Activated naive CD8-positive, alpha-beta T cell treated with anti-CD3 and anti-CD28 coated beads, Interleukin-2, amount 50 U/mL, for 24 hours (primary cell): ENCODE data around the gene VIL1.

Source experiments
- ATAC-seq: fragments of 150-1000 bp; cut with Tn5 transposase; one replicate; pipeline ENCODE4 v1.10.0; 2021
- DNase-seq: peaks from one replicate; pipeline ENCODE4 v3.0.0; 2021
- H3K27ac Mint-ChIP-seq: one replicate; pipeline ENCODE4 v1.8.0; 2021; ENCODE audit warnings: mild to moderate bottlenecking, mixed read lengths
- H3K27me3 Mint-ChIP-seq: one replicate; pipeline ENCODE4 v1.8.0; 2021; ENCODE audit warnings: mixed read lengths
- H3K36me3 Mint-ChIP-seq: one replicate; pipeline ENCODE4 v1.8.0; 2021; ENCODE audit warnings: low read depth, mixed read lengths
- H3K4me1 Mint-ChIP-seq: one replicate; pipeline ENCODE4 v1.8.0; 2021; ENCODE audit warnings: mixed read lengths
- H3K4me3 Mint-ChIP-seq: one replicate; pipeline ENCODE4 v1.8.0; 2021; ENCODE audit warnings: mild to moderate bottlenecking, moderate library complexity, mixed read lengths
- H3K9me3 Mint-ChIP-seq: one replicate; pipeline ENCODE4 v1.8.0; 2021; ENCODE audit warnings: mixed read lengths

Gene VIL1

DNA sequence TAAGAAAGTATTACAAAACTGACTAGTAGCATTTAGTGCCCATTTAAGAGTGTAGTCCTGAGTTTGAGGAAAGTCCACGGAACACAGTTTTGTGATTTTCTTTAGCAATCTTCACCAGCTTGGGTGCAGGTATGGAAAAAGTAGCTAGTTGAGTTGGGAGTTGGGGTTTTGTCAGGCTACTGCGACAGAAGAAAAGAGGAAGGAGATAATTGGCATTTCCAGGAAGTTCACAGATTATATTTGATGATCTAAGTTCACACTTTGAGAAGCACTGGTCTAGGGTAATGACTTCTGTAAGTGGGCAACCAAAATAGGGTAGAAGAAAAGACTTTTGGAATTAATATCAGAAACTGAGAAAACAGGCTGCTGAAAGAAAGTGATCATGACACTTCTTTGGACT, 52.1 kb downstream of the VIL1 start:
- no peaks in the 10 kb centered on the region for H3K27me3 Mint-ChIP-seq
- H3K27ac Mint-ChIP-seq, result peak overlapping the region; percentile 20
- no peaks in the 10 kb centered on the region for H3K9me3 Mint-ChIP-seq
- no peak for ATAC-seq
- DNase-seq, result no peak
- H3K4me3 Mint-ChIP-seq, result no peak overlapping the region
- H3K36me3 Mint-ChIP-seq, result peaks cover 29% of the 10 kb centered on the region
- peaks cover 15% of the 10 kb centered on the region for H3K4me1 Mint-ChIP-seq

DNA sequence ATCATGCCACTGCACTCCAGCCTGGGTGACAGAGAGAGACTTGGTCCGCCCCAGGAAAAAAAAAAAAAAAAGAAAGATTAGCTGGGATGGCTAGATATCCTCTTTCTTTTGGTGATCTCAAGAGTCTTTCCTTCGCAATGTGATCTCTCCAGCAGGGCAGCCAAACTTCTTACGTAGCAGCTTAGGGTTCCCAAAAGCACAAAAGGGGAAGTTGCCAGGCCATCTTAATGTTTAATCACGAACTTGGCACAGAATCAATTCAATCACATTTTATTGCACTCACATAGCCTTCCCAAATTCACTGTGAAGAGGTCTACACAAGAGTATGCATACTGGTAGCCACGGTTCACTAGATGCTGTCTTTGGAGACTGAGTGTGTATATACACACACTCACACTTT, 53.1 kb downstream of the VIL1 start:
- H3K27ac Mint-ChIP-seq, result no peak overlapping the region
- peaks cover 34% of the 10 kb centered on the region for H3K36me3 Mint-ChIP-seq

DNA sequence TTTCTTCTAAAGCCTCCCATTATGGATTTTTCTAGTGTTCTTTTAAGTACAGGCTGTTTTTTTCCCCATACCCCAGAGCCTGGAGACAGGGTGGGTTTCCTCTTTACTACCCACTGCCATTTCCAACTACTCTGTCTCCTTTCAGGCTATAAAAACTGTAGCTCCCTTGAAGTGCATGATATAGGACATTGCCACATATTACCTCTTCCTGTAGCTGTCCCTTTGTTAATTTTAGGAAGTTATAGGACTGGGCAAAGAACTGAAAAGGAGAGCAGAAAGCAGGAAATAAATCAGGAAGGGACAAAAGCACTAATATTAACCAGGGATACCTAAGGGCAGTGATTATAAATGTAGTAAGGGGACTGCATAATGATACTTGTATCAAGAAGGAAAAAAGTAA, 54.1 kb downstream of the VIL1 start:
- no peak overlapping the region for H3K4me3 Mint-ChIP-seq
- no peak overlapping the region for H3K27ac Mint-ChIP-seq
- no peak for ATAC-seq
- no peak for DNase-seq
- peaks cover 34% of the 10 kb centered on the region for H3K36me3 Mint-ChIP-seq
- H3K4me1 Mint-ChIP-seq, result peaks cover 15% of the 10 kb centered on the region
- no peaks in the 10 kb centered on the region for H3K9me3 Mint-ChIP-seq
- H3K27me3 Mint-ChIP-seq, result no peaks in the 10 kb centered on the region

More for the DNA sequence above, 53.1 kb downstream of the VIL1 start:
- no peaks in the 10 kb centered on the region for H3K9me3 Mint-ChIP-seq
- H3K4me3 Mint-ChIP-seq, result no peak overlapping the region
- H3K27me3 Mint-ChIP-seq, result no peaks in the 10 kb centered on the region
- peaks cover 15% of the 10 kb centered on the region for H3K4me1 Mint-ChIP-seq
- DNase-seq, result no peak
- no peak for ATAC-seq

DNA sequence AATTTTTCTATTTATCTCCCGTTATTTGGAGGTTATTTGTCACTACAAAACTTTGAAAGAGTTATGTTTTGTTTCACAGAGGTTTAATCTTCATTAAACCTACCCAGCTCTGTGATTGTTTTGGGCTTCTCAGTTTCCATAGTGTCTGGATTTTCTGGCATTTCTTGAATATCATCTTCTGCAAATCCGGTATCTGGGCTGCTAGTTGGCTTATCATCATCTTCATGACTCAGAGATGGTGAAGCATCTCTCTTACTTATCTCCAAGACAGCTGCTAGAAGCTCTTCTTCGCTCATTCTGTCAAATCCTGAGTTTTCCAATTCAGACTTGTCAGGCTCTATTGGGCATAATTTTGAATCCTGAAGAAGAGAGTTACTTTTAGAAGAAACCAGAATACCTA, 55.6 kb downstream of the VIL1 start:
- DNase-seq (no peak), ATAC-seq (no peak)
- Mint-ChIP-seq H3K27ac (no peak overlapping the region), H3K9me3 (no peaks in the 10 kb centered on the region), H3K36me3 (peaks cover 39% of the 10 kb centered on the region), H3K4me3 (no peak overlapping the region), H3K4me1 (peaks cover 15% of the 10 kb centered on the region), H3K27me3 (no peaks in the 10 kb centered on the region)

DNA sequence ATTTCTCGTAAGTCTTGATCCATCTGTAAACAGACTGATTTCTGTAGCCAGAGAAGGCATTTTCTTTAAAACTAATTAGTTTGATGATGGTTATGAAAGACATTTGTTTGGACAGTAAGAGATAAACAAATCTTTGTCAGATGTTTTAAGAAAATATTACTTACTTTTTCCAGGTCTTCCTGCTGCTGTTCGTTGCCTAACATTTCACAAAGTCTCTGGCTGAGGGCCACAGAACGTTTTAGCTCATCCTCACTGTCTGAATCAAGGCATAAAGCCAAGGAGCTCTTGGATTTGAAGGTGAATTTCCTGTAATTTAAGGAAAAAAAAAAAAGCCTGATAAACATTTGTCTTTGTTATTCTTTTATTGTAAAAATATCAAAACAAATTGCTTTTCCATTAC, 57.8 kb downstream of the VIL1 start:
- Mint-ChIP-seq H3K9me3 (no peaks in the 10 kb centered on the region), H3K27me3 (no peaks in the 10 kb centered on the region), H3K4me1 (peaks cover 3% of the 10 kb centered on the region), H3K36me3 (peaks cover 45% of the 10 kb centered on the region), H3K4me3 (no peak overlapping the region), H3K27ac (no peak overlapping the region)
- DNase-seq (no peak), ATAC-seq (no peak)

DNA sequence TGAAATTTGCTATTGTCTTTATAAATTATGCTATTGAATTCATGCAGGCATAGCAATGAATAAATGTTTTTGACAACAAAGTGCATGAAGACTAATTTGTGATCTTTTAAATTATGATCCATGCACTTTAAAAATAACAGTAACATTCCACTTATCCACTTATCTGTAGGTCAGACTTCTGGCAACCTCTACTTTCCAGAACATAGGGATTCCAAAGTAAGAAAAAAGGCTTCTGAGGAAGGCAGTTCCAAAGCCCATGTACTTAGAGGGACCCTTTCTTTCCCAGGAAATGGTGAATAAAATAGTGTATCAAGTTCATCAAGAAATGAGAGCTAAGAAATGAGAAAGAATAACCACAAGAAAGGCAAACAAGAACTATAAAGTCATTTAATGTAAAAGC, 58.3 kb downstream of the VIL1 start:
- Mint-ChIP-seq H3K4me3 (no peak overlapping the region), H3K4me1 (no peaks in the 10 kb centered on the region), H3K27ac (no peak overlapping the region), H3K36me3 (peaks cover 47% of the 10 kb centered on the region), H3K27me3 (no peaks in the 10 kb centered on the region), H3K9me3 (no peaks in the 10 kb centered on the region)
- DNase-seq, result no peak
- no peak for ATAC-seq

DNA sequence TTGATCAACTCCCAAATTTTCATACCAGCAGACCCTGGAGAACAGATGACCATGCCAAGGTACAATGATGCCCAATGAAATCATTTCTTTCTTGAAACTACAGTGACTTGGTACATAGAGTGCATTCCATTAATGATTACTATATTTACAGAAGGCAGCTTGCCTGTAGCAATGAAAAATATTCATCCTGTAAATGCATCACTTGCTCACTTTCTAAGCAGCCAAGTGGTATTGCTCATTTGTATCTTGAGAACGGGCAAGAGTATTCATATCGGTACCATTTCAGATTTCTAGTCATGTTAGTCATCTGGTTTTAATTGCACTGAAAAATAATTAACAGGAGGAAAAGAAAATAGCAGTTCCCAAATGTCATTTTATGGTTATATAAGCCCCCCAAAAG, 59.6 kb downstream of the VIL1 start:
- Mint-ChIP-seq H3K27me3 (no peaks in the 10 kb centered on the region), H3K4me1 (peaks cover 10% of the 10 kb centered on the region), H3K9me3 (no peaks in the 10 kb centered on the region), H3K27ac (no peak overlapping the region), H3K4me3 (no peak overlapping the region), H3K36me3 (peaks cover 47% of the 10 kb centered on the region)
- no peak for ATAC-seq
- no peak for DNase-seq

DNA sequence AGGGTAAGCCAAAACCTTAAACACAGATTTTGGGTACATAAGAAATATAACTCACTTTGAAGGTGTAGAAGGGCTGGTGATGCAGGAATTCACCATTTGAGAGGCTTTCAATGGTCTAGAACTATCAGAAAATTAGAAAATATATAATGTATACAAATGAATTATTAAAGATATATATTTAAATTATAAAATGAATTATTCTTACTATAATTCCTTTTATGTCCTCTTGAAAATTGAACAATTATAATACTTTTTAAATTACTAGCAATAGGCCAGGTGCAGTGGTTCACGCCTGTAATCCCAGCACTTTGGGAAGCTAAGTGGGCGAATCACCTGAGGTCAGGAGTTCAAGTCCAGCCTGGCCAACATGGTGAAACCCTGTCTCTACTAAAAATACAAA, 60.7 kb downstream of the VIL1 start:
- Mint-ChIP-seq H3K27me3 (no peaks in the 10 kb centered on the region), H3K27ac (no peak overlapping the region), H3K9me3 (no peaks in the 10 kb centered on the region), H3K4me1 (peaks cover 14% of the 10 kb centered on the region), H3K36me3 (peaks cover 43% of the 10 kb centered on the region), H3K4me3 (no peak overlapping the region)
- ATAC-seq (no peak), DNase-seq (no peak)

DNA sequence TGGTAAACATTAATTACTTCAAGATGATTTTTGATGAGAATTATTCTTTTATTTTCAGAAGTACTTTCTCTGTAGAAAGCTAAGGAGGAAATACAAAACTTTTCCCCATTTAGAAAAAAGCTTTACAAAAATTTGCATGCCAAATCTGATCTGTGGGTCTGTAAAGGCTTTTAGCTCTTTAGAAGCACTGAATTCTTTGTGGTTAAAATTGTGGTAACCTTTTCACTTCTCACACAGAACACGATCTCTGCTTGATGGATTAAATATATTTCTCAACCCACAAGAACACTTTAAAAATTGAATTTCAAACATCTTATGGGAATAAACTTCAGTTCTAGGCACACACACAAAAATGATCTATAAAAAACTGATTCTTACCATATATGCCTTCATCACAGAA, 63.7 kb downstream of the VIL1 start:
- Mint-ChIP-seq H3K27me3 (no peaks in the 10 kb centered on the region), H3K36me3 (peaks cover 52% of the 10 kb centered on the region), H3K4me1 (peaks cover 14% of the 10 kb centered on the region), H3K4me3 (no peak overlapping the region), H3K9me3 (no peaks in the 10 kb centered on the region), H3K27ac (peak overlapping the region; percentile 16)
- ATAC-seq (no peak), DNase-seq (no peak)

DNA sequence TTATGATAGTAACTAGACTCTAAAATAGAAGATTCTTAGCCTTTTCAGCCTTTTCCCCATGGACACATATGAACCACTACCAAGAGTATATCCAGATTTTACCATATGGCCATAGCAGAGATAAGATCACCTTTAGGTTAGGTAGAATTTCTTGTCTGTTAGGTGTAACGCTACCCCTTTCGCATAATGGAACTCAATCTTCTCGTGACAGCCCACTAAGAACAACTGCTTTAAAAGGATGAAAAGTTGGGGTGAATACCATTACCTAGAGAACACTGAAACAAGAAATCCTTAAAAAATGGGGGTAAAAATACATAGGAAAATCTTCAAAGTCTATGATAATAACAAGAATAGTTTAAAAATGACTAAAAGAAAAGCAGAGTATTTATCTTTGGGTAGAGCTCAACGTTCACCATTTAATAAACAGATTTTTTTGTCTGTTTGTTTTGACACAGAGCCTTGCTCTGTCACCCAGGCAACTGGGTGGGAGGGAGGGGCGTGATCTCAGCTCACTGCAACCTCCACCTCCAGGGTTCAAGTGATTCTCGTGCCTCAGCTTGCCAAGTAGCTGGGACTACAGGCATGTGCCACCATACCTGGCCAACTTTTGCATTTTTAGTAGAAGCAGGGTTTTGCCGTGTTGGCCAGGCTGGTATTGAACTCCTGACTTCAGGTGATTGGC, 67.2 kb downstream of the VIL1 start:
- no peak overlapping the region for H3K4me3 Mint-ChIP-seq
- DNase-seq, result no peak
- no peaks in the 10 kb centered on the region for H3K9me3 Mint-ChIP-seq
- no peak for ATAC-seq
- no peaks in the 10 kb centered on the region for H3K27me3 Mint-ChIP-seq
- H3K36me3 Mint-ChIP-seq, result peaks cover 52% of the 10 kb centered on the region
- no peak overlapping the region for H3K27ac Mint-ChIP-seq
- H3K4me1 Mint-ChIP-seq, result peaks cover 14% of the 10 kb centered on the region

DNA sequence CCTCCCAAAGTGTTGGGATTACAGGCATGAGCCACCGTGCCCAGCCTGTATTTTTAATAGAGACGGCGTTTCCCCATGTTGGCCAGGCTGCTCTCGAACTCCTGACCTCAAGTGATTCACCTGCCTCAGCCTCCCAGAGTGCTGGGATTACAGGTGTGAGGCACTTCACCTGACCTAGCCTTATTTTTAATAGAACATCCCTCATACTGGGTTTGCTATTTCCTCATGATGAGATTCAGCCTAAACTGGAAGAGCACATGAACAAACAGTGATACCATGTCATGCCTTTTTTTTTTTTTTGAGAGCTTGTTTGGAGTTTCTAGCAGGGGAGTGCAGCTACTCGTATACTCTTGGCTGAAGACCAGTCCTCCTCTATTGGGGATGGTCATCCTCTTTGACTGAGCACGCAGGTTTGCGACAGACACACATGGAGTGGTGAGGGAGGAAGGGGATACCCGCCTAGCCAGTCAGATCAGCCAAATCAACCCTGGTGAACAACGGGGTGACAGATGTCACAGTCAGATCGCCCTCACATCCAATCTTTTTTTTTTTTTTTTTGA, 81.7 kb downstream of the VIL1 start:
- no peak for ATAC-seq
- peaks cover 28% of the 10 kb centered on the region for H3K36me3 Mint-ChIP-seq
- H3K4me3 Mint-ChIP-seq, result no peak overlapping the region
- DNase-seq, result no peak
- no peaks in the 10 kb centered on the region for H3K4me1 Mint-ChIP-seq
- no peaks in the 10 kb centered on the region for H3K9me3 Mint-ChIP-seq
- no peaks in the 10 kb centered on the region for H3K27me3 Mint-ChIP-seq
- H3K27ac Mint-ChIP-seq, result no peak overlapping the region

DNA sequence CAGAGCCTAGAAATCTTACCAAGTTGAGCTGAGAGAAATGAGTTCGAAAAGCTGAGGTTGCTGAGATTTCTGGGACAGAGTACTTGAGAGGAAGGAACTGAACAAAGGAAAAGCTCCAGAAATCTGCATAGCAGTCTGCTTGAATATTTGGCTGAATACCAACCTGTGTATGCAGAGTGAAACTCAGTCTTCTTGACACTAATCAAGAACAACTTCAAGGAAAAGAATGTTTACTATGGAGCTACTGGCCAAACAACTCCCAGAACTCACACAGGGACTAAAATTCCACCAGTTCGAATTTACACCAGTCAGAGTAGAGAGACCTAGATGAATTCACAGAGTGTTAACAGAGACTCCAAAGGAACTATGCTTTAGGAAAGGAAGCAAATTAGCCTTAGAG, 82.7 kb downstream of the VIL1 start:
- Mint-ChIP-seq H3K4me1 (no peaks in the 10 kb centered on the region), H3K9me3 (no peaks in the 10 kb centered on the region), H3K4me3 (no peak overlapping the region), H3K36me3 (peaks cover 32% of the 10 kb centered on the region), H3K27ac (no peak overlapping the region), H3K27me3 (no peaks in the 10 kb centered on the region)
- ATAC-seq (no peak), DNase-seq (no peak)
